ENCODE data around the gene EFCAB6.

The EFCAB6 gene

GRCh38 chr22:43857367-43857766 is 45.3 kb upstream of the EFCAB6 start:
- TF ChIP-seq CTCF (IDR thresholded peaks at IDR 0.05; ENCODE audit: borderline replicate concordance, insufficient read depth, low read depth, low read length), result no peak

DNA sequence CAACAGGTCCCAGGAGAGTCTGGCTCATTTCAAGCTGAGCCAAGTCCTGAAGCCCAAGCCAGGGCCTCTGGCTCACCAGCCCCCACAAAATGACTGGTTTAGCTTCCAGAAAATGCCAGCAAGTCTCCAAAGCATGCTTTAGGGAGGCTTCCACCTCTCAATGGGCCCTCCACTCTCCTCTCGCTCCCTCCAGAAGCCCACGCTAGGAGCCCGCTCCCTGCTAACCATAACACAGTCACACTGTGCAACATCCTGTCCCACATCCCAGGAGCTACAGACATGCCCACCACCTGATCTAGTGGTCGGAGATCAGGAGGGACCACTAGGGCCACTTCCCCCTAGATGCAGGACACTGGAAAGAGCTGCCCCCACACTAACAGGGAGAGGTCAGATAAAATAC is 43.3 kb upstream of the EFCAB6 start:
- H3K4me3 ChIP-seq (ENCODE audit: low read depth, low read length), result no peak overlapping the region
- no peak for TF ChIP-seq CTCF (IDR thresholded peaks at IDR 0.05; ENCODE audit: borderline replicate concordance, insufficient read depth, low read depth, low read length)

More at GRCh38 chr22:43857367-43857766, 45.3 kb upstream of the EFCAB6 start:
- no peak overlapping the region for H3K4me3 ChIP-seq (ENCODE audit: low read depth, low read length)

DNA sequence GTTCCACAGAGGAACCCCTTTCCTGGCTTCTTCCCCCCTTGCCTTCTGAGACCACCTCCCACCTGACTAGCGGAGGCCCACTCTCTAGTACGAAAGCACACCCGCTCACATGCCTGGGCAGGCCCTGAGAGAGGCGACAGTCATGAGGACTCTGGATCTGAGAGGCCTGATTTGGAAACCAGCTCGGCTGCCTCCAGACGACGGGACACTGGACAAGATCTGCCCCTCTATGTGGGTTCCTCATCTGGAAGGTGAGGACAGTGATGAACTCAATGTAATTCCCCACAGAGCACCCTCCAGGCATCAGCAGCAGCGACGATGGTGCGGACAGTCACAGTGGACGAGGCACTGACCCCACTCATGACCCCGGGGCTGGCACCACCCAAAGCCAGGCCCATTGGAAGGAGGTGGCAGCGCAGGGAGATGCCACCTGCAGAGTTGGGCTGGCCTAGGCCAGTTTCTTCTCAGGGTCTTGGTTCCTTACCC is 42.7 kb upstream of the EFCAB6 start:
- H3K4me3 ChIP-seq (ENCODE audit: low read depth, low read length), result no peak overlapping the region
- TF ChIP-seq CTCF (IDR thresholded peaks at IDR 0.05; ENCODE audit: borderline replicate concordance, insufficient read depth, low read depth, low read length), result no peak

DNA sequence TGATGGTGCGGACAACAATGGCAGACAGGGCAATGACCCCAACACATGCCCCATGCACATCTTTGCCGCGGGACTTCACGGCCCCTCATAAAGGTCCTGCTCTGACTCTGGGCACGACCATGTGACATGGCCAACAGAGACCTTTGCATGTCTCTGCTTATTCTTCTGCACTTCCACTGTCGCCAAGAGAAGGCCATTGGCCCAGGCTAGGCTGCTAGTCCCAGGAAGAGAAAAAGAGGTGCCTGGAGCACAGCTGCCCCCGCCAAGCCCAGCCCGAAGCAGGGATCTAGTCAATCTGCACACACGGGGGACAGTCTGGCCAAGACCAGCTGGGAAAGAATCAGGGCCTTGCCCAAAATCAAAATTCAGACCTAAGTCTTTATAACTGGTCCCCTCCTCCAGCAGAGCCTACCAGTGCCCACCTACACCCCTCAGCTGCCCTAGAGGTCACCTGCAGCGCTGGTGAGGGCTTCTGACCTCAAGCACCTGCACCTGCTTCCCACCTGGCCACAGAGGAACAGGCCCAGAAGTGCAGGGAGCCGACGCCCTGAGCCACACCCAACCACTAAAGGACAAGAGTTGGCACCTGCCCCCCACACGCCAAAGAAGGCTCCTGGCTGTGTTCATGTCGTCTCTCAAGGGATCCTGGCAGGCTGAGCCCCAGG is 42.1 kb upstream of the EFCAB6 start:
- H3K4me3 ChIP-seq (ENCODE audit: low read depth, low read length), result no peak overlapping the region
- no peak for TF ChIP-seq CTCF (IDR thresholded peaks at IDR 0.05; ENCODE audit: borderline replicate concordance, insufficient read depth, low read depth, low read length)

GRCh38 chr22:43853328-43853931 is 41.3 kb upstream of the EFCAB6 start:
- no peak overlapping the region for H3K4me3 ChIP-seq (ENCODE audit: low read depth, low read length)
- TF ChIP-seq CTCF (IDR thresholded peaks at IDR 0.05; ENCODE audit: borderline replicate concordance, insufficient read depth, low read depth, low read length), result no peak

GRCh38 chr22:43852573-43853327 is 40.6 kb upstream of the EFCAB6 start:
- no peak for TF ChIP-seq CTCF (IDR thresholded peaks at IDR 0.05; ENCODE audit: borderline replicate concordance, insufficient read depth, low read depth, low read length)
- H3K4me3 ChIP-seq (ENCODE audit: low read depth, low read length), result no peak overlapping the region
